ENCODE results near the gene SRP9. TPM values are rescaled to one million over a fixed set of nuclear protein-coding genes. Genes with fewer than 3 reads are reported as not detected.
A peak's percentile ranks its signal among the peaks of the same experiment; 100 is the strongest.

Gene SRP9
- total RNA-seq, 1 experiment from 2014 or later, result 306 TPM

- ChIA-PET CTCF (no interaction called here), POLR2A (ENCODE audit: unreplicated experiment) (interaction anchor here (0.6 kb wide), 1 partner anchor 290 kb away, joined by 3 read pairs; no protein-coding TSS in a partner anchor)
- Histone ChIP-seq H3F3A (ENCODE audit: low read length, unreplicated experiment) (no peaks in the 10 kb centered on the region), H3K4me1 (ENCODE audit: insufficient read depth, low read length) (peaks cover 30% of the 10 kb centered on the region), H3K9me2 (replicated peaks; ENCODE audit: low read length) (no peaks in the 10 kb centered on the region), H3K27ac (ENCODE audit: low read length) (no peak overlapping the region), H3K9ac (ENCODE audit: low read length) (no peak overlapping the region), H3K79me2 (ENCODE audit: low read length) (peaks cover 42% of the 10 kb centered on the region), H3K36me3 (ENCODE audit: low read depth, low read length) (no peaks in the 10 kb centered on the region; the same call in 1 of the 2 replicates), H2AFZ (ENCODE audit: low read length) (no peak overlapping the region), H3K9me3 (ENCODE audit: low read length) (no peaks in the 10 kb centered on the region), H4K20me1 (ENCODE audit: low read length) (no peaks in the 10 kb centered on the region), H3K4me2 (ENCODE audit: low read length) (peak overlapping the region; percentile 10; the same call in 1 of the 2 replicates), H3K4me3 (ENCODE audit: low read length) (no peak overlapping the region), H3K27me3 (ENCODE audit: low read length) (no peaks in the 10 kb centered on the region)
- peak; percentile 64 for DNase-seq
- peak; percentile 60 for ATAC-seq
- no TSS peak for BruUV-seq (replicated peaks)
- intact Hi-C loops (cut with micrococcal nuclease), result loop anchor here (1.0 to 2.0 kb wide), 2 partner anchors 10 to 14 kb away; partner anchors contain the start of gene EPHX1
- TF ChIP-seq EZH2 (IDR thresholded peaks at IDR 0.05; ENCODE audit: low read length, unreplicated experiment) (no peak), EZH2phosphoT487 (IDR thresholded peaks at IDR 0.05; ENCODE audit: borderline replicate concordance, low read length) (no peak), CTCF (conservative IDR thresholded peaks at IDR 0.05; ENCODE audit: low read depth, low read length) (no peak)
Observed at GRCh38 chr1:225820522-225821120, 43.0 kb downstream of the SRP9 start.

- Histone ChIP-seq H3K9ac (ENCODE audit: low read length) (no peak overlapping the region), H3K36me3 (ENCODE audit: low read depth, low read length) (no peaks in the 10 kb centered on the region; the same call in 1 of the 2 replicates), H3F3A (ENCODE audit: low read length, unreplicated experiment) (no peaks in the 10 kb centered on the region), H3K4me3 (ENCODE audit: low read length) (no peak overlapping the region), H3K9me3 (ENCODE audit: low read length) (no peaks in the 10 kb centered on the region), H3K4me1 (ENCODE audit: insufficient read depth, low read length) (peaks cover 16% of the 10 kb centered on the region), H3K79me2 (ENCODE audit: low read length) (peaks cover 29% of the 10 kb centered on the region), H3K27me3 (ENCODE audit: low read length) (no peaks in the 10 kb centered on the region), H2AFZ (ENCODE audit: low read length) (no peak overlapping the region), H4K20me1 (ENCODE audit: low read length) (no peaks in the 10 kb centered on the region), H3K27ac (ENCODE audit: low read length) (no peak overlapping the region), H3K4me2 (ENCODE audit: low read length) (no peak overlapping the region), H3K9me2 (replicated peaks; ENCODE audit: low read length) (no peaks in the 10 kb centered on the region)
- ChIA-PET POLR2A (ENCODE audit: unreplicated experiment) (interaction anchor here (1.0 kb wide), 1 partner anchor 50 kb away, joined by 5 read pairs; no protein-coding TSS in a partner anchor), CTCF (no interaction called here)
- intact Hi-C loops (cut with micrococcal nuclease), result no loop called here
- no peak for DNase-seq
- BruUV-seq (replicated peaks), result no TSS peak
- no peak for TF ChIP-seq CTCF (conservative IDR thresholded peaks at IDR 0.05; ENCODE audit: low read depth, low read length)
- no peak for TF ChIP-seq EZH2 (IDR thresholded peaks at IDR 0.05; ENCODE audit: low read length, unreplicated experiment)
- TF ChIP-seq EZH2phosphoT487 (IDR thresholded peaks at IDR 0.05; ENCODE audit: borderline replicate concordance, low read length), result no peak
- no peak for ATAC-seq
Observed at GRCh38 chr1:225822655-225823403, 45.2 kb downstream of the SRP9 start.
